Endothelial cell of umbilical vein (primary cell): ENCODE data around the gene DNAAF5. TPM values are rescaled to one million over a fixed set of nuclear protein-coding genes. Genes with fewer than 3 reads are reported as not detected.

Source experiments
- BruUV-seq: library from RNA; stranded (reverse); fragments of 400-500 nt; replicated peaks from 2 replicates; lab custom pipeline; 2021; lab: Mats Ljungman, UMichigan
- CTCF ChIA-PET: fragments of 300-600, 350-600 bp; sonication (Branson Sonifier 250); formaldehyde crosslinking; loops from one replicate; lab custom pipeline; 2021; ENCODE audit warnings: antibody characterized with exemption, inconsistent platforms; lab: Charles Lee
- POLR2A ChIA-PET: fragments of 300-600, 350-600 bp; sonication (Branson Sonifier 250); formaldehyde crosslinking; loops from one replicate; lab custom pipeline; 2021; ENCODE audit warnings: antibody characterized with exemption, inconsistent platforms; lab: Charles Lee
- DNase-seq: peaks from one replicate; pipeline ENCODE4 v3.0.0-alpha.2; 2011; ENCODE audit warnings: low read depth, low spot score
- FAIRE-seq: peaks from 2 replicates; lab custom pipeline; 2011; peaks lifted over from hg19 to GRCh38; lab: Jason Lieb, UNC
- H2AFZ ChIP-seq: 2 replicates; pipeline ENCODE4 v1.6.0; 2012; ENCODE audit warnings: low read depth, low read length, control low read depth, inconsistent platforms
- H3K27ac ChIP-seq: 2 replicates; pipeline ENCODE4 v1.5.1; 2011; ENCODE audit warnings: low read depth, mild to moderate bottlenecking, control low read depth, low read length, moderate library complexity; ENCODE audit not compliant: insufficient read depth
- H3K27me3 ChIP-seq, 2 experiments: 2 replicates each; pipeline versions ENCODE4 v1.6.0 to v1.6.1; 2011; ENCODE audit warnings: low read length in 2 of 2, mixed read lengths in 1 of 2; ENCODE audit not compliant: control insufficient read depth in 2 of 2, insufficient read depth in 2 of 2
- H3K36me3 ChIP-seq, 2 experiments: 2 replicates in 1 of 2; 3 replicates in 1 of 2; pipeline ENCODE4 v1.5.1; 2011; ENCODE audit warnings: low read length in 2 of 2, mild to moderate bottlenecking in 1 of 2, moderate library complexity in 1 of 2; ENCODE audit not compliant: control insufficient read depth in 2 of 2, insufficient read depth in 2 of 2; ENCODE audit errors: extremely low read depth in 1 of 2
- H3K4me1 ChIP-seq: 3 replicates; pipeline ENCODE4 v1.5.1; 2011; ENCODE audit warnings: mild to moderate bottlenecking, low read length; ENCODE audit not compliant: control insufficient read depth, insufficient read depth; ENCODE audit errors: extremely low read depth
- H3K4me2 ChIP-seq: 2 replicates; pipeline ENCODE4 v1.6.1; 2011; ENCODE audit warnings: low read length, control low read depth, mixed read lengths; ENCODE audit not compliant: insufficient read depth
- H3K4me3 ChIP-seq, 3 experiments: fragments of 200-600 bp in 1 of 3; sonication (generic), shearing (Covaris generic) in 1 of 3; replicated peaks in 1 of 3; 2 replicates each; pipeline ENCODE4 v1.5.1; 2011 to 2016; ENCODE audit warnings: control low read depth in 3 of 3, low read length in 3 of 3, mild to moderate bottlenecking in 2 of 3, inconsistent platforms in 1 of 3, low read depth in 1 of 3, moderate library complexity in 1 of 3; ENCODE audit not compliant: insufficient read depth in 1 of 3
- H3K79me2 ChIP-seq: 2 replicates; pipeline ENCODE4 v1.6.0; 2012; ENCODE audit warnings: low read length, inconsistent platforms; ENCODE audit not compliant: control insufficient read depth, insufficient read depth
- H3K9ac ChIP-seq: replicated peaks from 2 replicates; pipeline ENCODE3; 2011; ENCODE audit warnings: low read length, control low read depth; ENCODE audit not compliant: insufficient read depth; ENCODE audit errors: extremely low read depth
- H3K9me1 ChIP-seq: replicated peaks from 3 replicates; pipeline ENCODE4 v1.6.0; 2011; ENCODE audit warnings: mild to moderate bottlenecking, low read length; ENCODE audit not compliant: control insufficient read depth, insufficient read depth; ENCODE audit errors: extremely low read depth
- H3K9me3 ChIP-seq: replicated peaks from 2 replicates; pipeline ENCODE4 v1.5.1; 2012; ENCODE audit warnings: low read length, inconsistent platforms; ENCODE audit not compliant: control insufficient read depth, insufficient read depth
- H4K20me1 ChIP-seq: replicated peaks from 2 replicates; pipeline ENCODE3; 2011; ENCODE audit warnings: mild to moderate bottlenecking, low read length; ENCODE audit not compliant: control insufficient read depth, insufficient read depth; ENCODE audit errors: extremely low read depth
- CTCF ChIP-seq, 2 donors: IDR thresholded peaks; 1 replicate in 1 of 2; 2 replicates in 1 of 2; pipeline ENCODE4 v1.5.1; 2011; ENCODE audit warnings: low read length in 2 of 2, mild to moderate bottlenecking in 2 of 2, moderate library complexity in 2 of 2, control low read depth in 1 of 2, inconsistent platforms in 1 of 2, low read depth in 1 of 2; ENCODE audit not compliant: insufficient read depth in 1 of 2; ENCODE audit errors: extremely low read depth in 1 of 2
- EZH2 ChIP-seq: IDR thresholded peaks from 2 replicates; pipeline ENCODE4 v1.6.1; 2012; ENCODE audit warnings: borderline replicate concordance, low read depth, mild to moderate bottlenecking, moderate library complexity, low read length, inconsistent platforms; ENCODE audit not compliant: severe bottlenecking
- FOS ChIP-seq: IDR thresholded peaks from 2 replicates; pipeline ENCODE4 v1.6.1; 2011; ENCODE audit warnings: mild to moderate bottlenecking, low read length, moderate library complexity, borderline replicate concordance; ENCODE audit not compliant: insufficient read depth
- GATA2 ChIP-seq: IDR thresholded peaks from 2 replicates; pipeline ENCODE4 v1.7.0; 2011; ENCODE audit warnings: low read depth, mild to moderate bottlenecking, moderate library complexity, mixed read lengths, low read length; ENCODE audit not compliant: insufficient read length, insufficient read depth
- JUN ChIP-seq: IDR thresholded peaks from 2 replicates; pipeline ENCODE4 v1.6.1; 2011; ENCODE audit warnings: borderline replicate concordance, low read depth; ENCODE audit not compliant: insufficient read length, insufficient read depth
- MAX ChIP-seq: IDR thresholded peaks from 2 replicates; pipeline ENCODE4 v1.6.1; 2011; ENCODE audit not compliant: insufficient read depth, insufficient read length
- MYC ChIP-seq: IDR thresholded peaks from one replicate; pipeline ENCODE4 v1.6.1; 2011; ENCODE audit warnings: mild to moderate bottlenecking, low read depth, low read length
- POLR2A ChIP-seq: IDR thresholded peaks from 2 replicates; pipeline ENCODE4 v1.6.1; 2012; ENCODE audit warnings: low read depth, mild to moderate bottlenecking, control low read depth, low read length
- POLR2AphosphoS5 ChIP-seq: IDR thresholded peaks from 2 replicates; pipeline ENCODE4 v1.6.1; 2012; ENCODE audit warnings: low read depth, mild to moderate bottlenecking, control low read depth, low read length, moderate library complexity; ENCODE audit not compliant: insufficient read depth
- dilution Hi-C: fragments of 300-500 bp; cut with MboI; formaldehyde crosslinking; loops from one replicate; pipeline ENCODE4 v1.15.0; 2019; ENCODE audit warnings: low sequenced_read_pairs; ENCODE audit not compliant: extremely low pct_ligation_motif_present
- intact Hi-C: fragments of 100-400 bp; cut with micrococcal nuclease; formaldehyde crosslinking; loops from one replicate; pipeline ENCODE4 v1.10.0; 2022
- polyA plus RNA-seq, 4 experiments: library from polyadenylated mRNA; depleted of rRNA in 3 of 4; stranded (reverse) in 3 of 4; unstranded in 1 of 4; fragments of >200 nt; gene quantifications; 2 replicates each; pipeline versions ENCODE4 v1.2.1 to v1.2.3, GENCODE V29; 2011 to 2012; ENCODE audit warnings: missing spikeins in 1 of 4
- total RNA-seq: library from RNA; stranded (reverse); gene quantifications from 2 replicates; pipeline ENCODE4 v1.2.3, GENCODE V29; 2021

The DNAAF5 gene
- total and polyA plus RNA-seq, 2 donors (not counting 3 experiments of a cell fraction or from before 2014, with no cell fraction given), result 49.3 to 65.5 TPM

GRCh38 chr7:767580-767940, 41.1 kb downstream of the DNAAF5 start:
- FAIRE-seq (no peak), DNase-seq (no peak)
- Histone ChIP-seq H3K27ac (no peak overlapping the region), H3K4me2 (no peak overlapping the region), H3K9me1 (no peaks in the 10 kb centered on the region), H3K9me3 (no peaks in the 10 kb centered on the region), H2AFZ (no peak overlapping the region), H3K79me2 (no peaks in the 10 kb centered on the region), H3K36me3 (peaks cover 4 to 18% of the 10 kb centered on the region in 2 experiments), H3K4me3 (no peak overlapping the region), H3K9ac (no peak overlapping the region), H3K4me1 (peaks cover 10% of the 10 kb centered on the region), H3K27me3 (no peaks in the 10 kb centered on the region), H4K20me1 (no peaks in the 10 kb centered on the region)
- dilution Hi-C loops, result no loop called here
- intact Hi-C loops, result no loop called here
- no TSS peak for BruUV-seq
- ChIA-PET CTCF (interaction anchor here (1.2 to 2.7 kb wide), 2 partner anchors 19 to 434 kb away, joined by 4 to 8 read pairs; no protein-coding TSS in a partner anchor), POLR2A (interaction anchor here (0.6 kb wide), 1 partner anchor 49 kb away, joined by 5 read pairs; no protein-coding TSS in a partner anchor)
- TF ChIP-seq POLR2A (no peak), MAX (no peak), MYC (no peak), POLR2AphosphoS5 (no peak), CTCF (IDR thresholded peaks at IDR 0.05; ENCODE audit: extremely low read depth in 1 of 2, insufficient read depth in 1 of 2, low read depth in 1 of 2, low read length in 2 of 2) (no peak), GATA2 (no peak), EZH2 (no peak), JUN (no peak), FOS (no peak)
